Adrenal gland (tissue), 12 donors: ENCODE results near the gene LRBA. TPM values are rescaled to one million over a fixed set of nuclear protein-coding genes. Genes with fewer than 3 reads are reported as not detected.

ENCODE experiments used
- DNase-seq, 7 donors: peaks; one replicate each; pipeline ENCODE4 v3.0.0-alpha.2; 2019 to 2020
- H3K27ac ChIP-seq, 5 donors: fragments of 200-600 bp; sonication (generic) in 4 of 5; 1 replicate in 3 of 5; 2 replicates in 2 of 5; pipeline versions ENCODE4 v1.5.1 to v1.8.0; 2016 to 2020; ENCODE audit warnings: mild to moderate bottlenecking in 1 of 5
- H3K27me3 ChIP-seq: fragments of 200-600 bp; 2 replicates; pipeline ENCODE4 v1.8.0; 2021
- H3K36me3 ChIP-seq, 2 donors: fragments of 200-600 bp; replicated peaks in 1 of 2; 1 replicate in 1 of 2; 2 replicates in 1 of 2; pipeline versions ENCODE4 v1.5.1 to v1.8.0; 2018 to 2022
- H3K4me1 ChIP-seq, 2 donors: fragments of 200-600 bp; replicated peaks in 1 of 2; 1 replicate in 1 of 2; 2 replicates in 1 of 2; pipeline versions ENCODE4 v1.5.1 to v1.8.0; 2018 to 2021
- H3K4me3 ChIP-seq, 4 donors: fragments of 200-600 bp; sonication (generic) in 3 of 4; one replicate each; pipeline ENCODE4 v1.5.1; 2016 to 2018
- H3K9me3 ChIP-seq, 3 donors: fragments of 200-600 bp; sonication (generic) in 1 of 3; replicated peaks in 1 of 3; 1 replicate in 2 of 3; 2 replicates in 1 of 3; pipeline versions ENCODE4 v1.5.1 to v1.8.0; 2016 to 2021
- POLR2A ChIP-seq, 2 donors: fragments of 450-650 bp; IDR thresholded peaks; one replicate each; pipeline ENCODE4 v1.6.1; 2017; ENCODE audit warnings: antibody characterized with exemption in 2 of 2, mild to moderate bottlenecking in 2 of 2, moderate library complexity in 1 of 2
- WGBS, 4 donors: extraction: QIAGEN DNeasy Blood & Tissue Kit in 2 of 4; methylation state at CpG; one replicate each; pipeline versions ENCODE4 v1.1.5 to v1.1.7; 2013 to 2017; 5-methylcytosine and 5-hydroxymethylcytosine counted together
- intact Hi-C, 2 donors: fragments of 100-400 bp; cut with DNase I; formaldehyde crosslinking; loops; one replicate each; pipeline versions ENCODE4 v1.14.1 to v1.15.0; 2022 to 2023
- polyA plus RNA-seq, 3 donors: library from polyadenylated mRNA; stranded (reverse); fragments of 200-250 nt in 2 of 3; fragments of 350-450 nt in 1 of 3; fragmentation: Illumina TruSeq in 1 of 3; extraction: RNeasy Lipid Tissue Mini Kit (QIAGEN cat#74804) in 1 of 3; gene quantifications; one replicate each; pipeline ENCODE4 v1.2.3, GENCODE V29; 2013 to 2014
- total RNA-seq, 9 donors: library from RNA; depleted of rRNA in 4 of 9; stranded (reverse); fragments of >200 nt in 4 of 9; fragments of 120-200 nt in 1 of 9; fragmentation: NEBNext Ultra II Directional in 1 of 9; extraction: Animal tissue kit (Norgen Biotek cat#: 25700) in 1 of 9; gene quantifications; one replicate each; pipeline versions ENCODE4 v1.1.0 to v1.2.4, GENCODE V29; 2013 to 2023
- TF ChIP-seq, protein P1 (sequence below), 6 experiments: fragments of 450-650 bp in 4 of 6; fragments of 200-600 bp in 2 of 6; sonication (generic) in 1 of 6; IDR thresholded peaks; 1 replicate in 5 of 6; 2 replicates in 1 of 6; pipeline versions ENCODE4 v1.5.1 to v1.8.0; 2016 to 2021; ENCODE audit warnings: antibody characterized with exemption in 6 of 6, mild to moderate bottlenecking in 2 of 6, moderate library complexity in 1 of 6
- donor health status: healthy with polysubstance abuse.
- donor health status: Bipolar disorder and iron deficiency.
- donor health status: DM: yes; HTN: yes; CAD: no.
- donor health status: DM: no; HTN: no; CAD: no.
- donor health status: DM: no; HTN: no; CAD: no.
- donor health status: DM: yes; HTN: yes; CAD: no.

The LRBA gene
- total and polyA plus RNA-seq, 12 donors = 9.6 to 106 (median 40.6) TPM

DNA sequence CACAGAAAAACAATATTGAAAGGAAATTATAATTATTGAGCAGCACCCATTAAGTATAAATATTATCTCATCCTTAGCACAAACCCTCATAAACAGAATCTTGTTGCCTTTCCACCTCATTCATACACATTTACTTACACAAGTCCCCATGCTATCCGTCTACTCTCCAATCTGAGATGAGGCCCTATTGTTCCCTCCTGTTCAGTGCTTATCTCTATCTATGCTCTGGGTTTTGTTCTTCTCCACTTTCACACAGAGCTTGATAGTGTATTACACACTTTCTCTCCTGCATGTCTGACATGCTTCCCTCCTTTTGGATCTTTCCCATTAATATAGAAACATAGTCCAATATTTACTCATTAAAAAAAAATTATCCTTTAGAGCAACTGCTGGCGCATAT lies 671.3 kb downstream of the LRBA start:
- no peak for TF ChIP-seq POLR2A (IDR thresholded peaks at IDR 0.05)
- TF ChIP-seq, protein P1, sequence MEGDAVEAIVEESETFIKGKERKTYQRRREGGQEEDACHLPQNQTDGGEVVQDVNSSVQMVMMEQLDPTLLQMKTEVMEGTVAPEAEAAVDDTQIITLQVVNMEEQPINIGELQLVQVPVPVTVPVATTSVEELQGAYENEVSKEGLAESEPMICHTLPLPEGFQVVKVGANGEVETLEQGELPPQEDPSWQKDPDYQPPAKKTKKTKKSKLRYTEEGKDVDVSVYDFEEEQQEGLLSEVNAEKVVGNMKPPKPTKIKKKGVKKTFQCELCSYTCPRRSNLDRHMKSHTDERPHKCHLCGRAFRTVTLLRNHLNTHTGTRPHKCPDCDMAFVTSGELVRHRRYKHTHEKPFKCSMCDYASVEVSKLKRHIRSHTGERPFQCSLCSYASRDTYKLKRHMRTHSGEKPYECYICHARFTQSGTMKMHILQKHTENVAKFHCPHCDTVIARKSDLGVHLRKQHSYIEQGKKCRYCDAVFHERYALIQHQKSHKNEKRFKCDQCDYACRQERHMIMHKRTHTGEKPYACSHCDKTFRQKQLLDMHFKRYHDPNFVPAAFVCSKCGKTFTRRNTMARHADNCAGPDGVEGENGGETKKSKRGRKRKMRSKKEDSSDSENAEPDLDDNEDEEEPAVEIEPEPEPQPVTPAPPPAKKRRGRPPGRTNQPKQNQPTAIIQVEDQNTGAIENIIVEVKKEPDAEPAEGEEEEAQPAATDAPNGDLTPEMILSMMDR (IDR thresholded peaks at IDR 0.05) = no peak
- no peaks in the 10 kb centered on the region for H3K27me3 ChIP-seq
- no peak overlapping the region for H3K27ac ChIP-seq
- WGBS, 4 donors = 93 to 100% (median 98%) methylated on average over 2 of the region's 2 CpGs
- no peak for DNase-seq
- intact Hi-C loops = no loop called here
- no peaks in the 10 kb centered on the region for H3K9me3 ChIP-seq
- no peak overlapping the region for H3K4me3 ChIP-seq
- no peaks in the 10 kb centered on the region for H3K36me3 ChIP-seq
- no peaks in the 10 kb centered on the region for H3K4me1 ChIP-seq

- no peak overlapping the region for H3K27ac ChIP-seq
Measured at GRCh38 chr4:150342945-150343344, 672.1 kb downstream of the LRBA start.

GRCh38 chr4:150337734-150338133 lies 677.4 kb downstream of the LRBA start:
- no peak for DNase-seq
- no peaks in the 10 kb centered on the region for H3K4me1 ChIP-seq
- TF ChIP-seq POLR2A (IDR thresholded peaks at IDR 0.05) = no peak
- TF ChIP-seq, protein P1 (IDR thresholded peaks at IDR 0.05) = no peak
- intact Hi-C loops = no loop called here
- H3K4me3 ChIP-seq = no peak overlapping the region
- 70 to 80% (median 75%) methylated on average over 3 of the region's 3 CpGs for WGBS, 4 donors
- H3K9me3 ChIP-seq = no peaks in the 10 kb centered on the region
- H3K27ac ChIP-seq = no peak overlapping the region
- H3K27me3 ChIP-seq = no peaks in the 10 kb centered on the region
- no peaks in the 10 kb centered on the region for H3K36me3 ChIP-seq

More at GRCh38 chr4:150342945-150343344, 672.1 kb downstream of the LRBA start:
- H3K36me3 ChIP-seq = no peaks in the 10 kb centered on the region
- WGBS, 4 donors = 94 to 99% (median 95%) methylated on average over 2 of the region's 2 CpGs
- no peaks in the 10 kb centered on the region for H3K4me1 ChIP-seq
- no peaks in the 10 kb centered on the region for H3K9me3 ChIP-seq
- no peak for TF ChIP-seq POLR2A (IDR thresholded peaks at IDR 0.05)
- TF ChIP-seq, protein P1 (IDR thresholded peaks at IDR 0.05) = no peak
- H3K4me3 ChIP-seq = no peak overlapping the region
- DNase-seq = peak in 2 of 7 donors; percentile 26 to 34
- intact Hi-C loops = no loop called here
- H3K27me3 ChIP-seq = no peaks in the 10 kb centered on the region

- Histone ChIP-seq H3K4me3 (no peak overlapping the region), H3K9me3 (no peaks in the 10 kb centered on the region), H3K36me3 (no peaks in the 10 kb centered on the region), H3K27me3 (no peaks in the 10 kb centered on the region), H3K4me1 (no peaks in the 10 kb centered on the region), H3K27ac (no peak overlapping the region)
- DNase-seq = no peak
- TF ChIP-seq POLR2A (IDR thresholded peaks at IDR 0.05) = no peak
- TF ChIP-seq, protein P1 (IDR thresholded peaks at IDR 0.05) = no peak
- 91 to 93% (median 92%) methylated on average over 5 of the region's 5 CpGs for WGBS, 4 donors
- intact Hi-C loops = no loop called here
Measured at GRCh38 chr4:150336676-150337412, 678.2 kb downstream of the LRBA start.
